Neural progenitor cell (in vitro differentiated cells): Measurements from ENCODE around the gene MRPS25. TPM values are rescaled to one million over a fixed set of nuclear protein-coding genes. Genes with fewer than 3 reads are reported as not detected.

Experiments
- DNase-seq: peaks from one replicate; pipeline ENCODE4 v3.0.0-alpha.2; 2016; ENCODE audit warnings: low spot score
- H2AFZ ChIP-seq: fragments of 200-600 bp; sonication (generic); replicated peaks from 2 replicates; pipeline ENCODE4 v1.6.1; 2016; ENCODE audit warnings: antibody characterized with exemption
- H3F3A ChIP-seq: fragments of 200-600 bp; sonication (generic); 2 replicates; pipeline ENCODE4 v1.6.1; 2016; ENCODE audit warnings: antibody characterized with exemption, low read depth
- H3K27ac ChIP-seq: fragments of 200-600 bp; sonication (generic); 2 replicates; pipeline ENCODE4 v1.5.1; 2016; ENCODE audit warnings: mild to moderate bottlenecking
- H3K27me3 ChIP-seq: fragments of 200-600 bp; sonication (generic); 2 replicates; pipeline ENCODE4 v1.6.1; 2016; ENCODE audit warnings: mild to moderate bottlenecking, moderate library complexity
- H3K36me3 ChIP-seq: fragments of 200-600 bp; sonication (generic); 2 replicates; pipeline ENCODE4 v1.5.1; 2016
- H3K4me1 ChIP-seq: fragments of 200-600 bp; sonication (generic); 2 replicates; pipeline ENCODE4 v1.6.1; 2016; ENCODE audit warnings: mixed run types
- H3K4me2 ChIP-seq: fragments of 200-600 bp; sonication (generic); 2 replicates; pipeline ENCODE4 v1.6.1; 2016
- H3K4me3 ChIP-seq: fragments of 200-600 bp; sonication (generic); 2 replicates; pipeline ENCODE4 v1.5.1; 2016
- H3K79me2 ChIP-seq: fragments of 200-600 bp; sonication (generic); 2 replicates; pipeline ENCODE4 v1.6.1; 2016; ENCODE audit warnings: low read depth
- H3K9ac ChIP-seq: fragments of 200-600 bp; sonication (generic); 2 replicates; pipeline ENCODE4 v1.6.1; 2016
- H3K9me3 ChIP-seq: fragments of 200-600 bp; sonication (generic); 2 replicates; pipeline ENCODE4 v1.5.1; 2016; ENCODE audit warnings: low read depth
- H4K20me1 ChIP-seq: fragments of 200-600 bp; sonication (generic); 2 replicates; pipeline ENCODE4 v1.6.1; 2016; ENCODE audit warnings: low read depth
- H3K27ac Mint-ChIP-seq: 3 replicates; pipeline ENCODE4 v1.8.0; 2021; ENCODE audit warnings: mixed read lengths
- H3K27me3 Mint-ChIP-seq: 2 replicates; pipeline ENCODE4 v1.8.0; 2022; ENCODE audit warnings: low read depth, mild to moderate bottlenecking, inconsistent platforms, moderate library complexity, mixed read lengths; ENCODE audit not compliant: insufficient read depth
- H3K36me3 Mint-ChIP-seq: 3 replicates; pipeline ENCODE4 v1.8.0; 2021; ENCODE audit warnings: mixed read lengths
- H3K4me1 Mint-ChIP-seq: 3 replicates; pipeline ENCODE4 v1.8.0; 2021; ENCODE audit warnings: mixed read lengths
- H3K4me3 Mint-ChIP-seq: 3 replicates; pipeline ENCODE4 v1.8.0; 2021; ENCODE audit warnings: mild to moderate bottlenecking, moderate library complexity, mixed read lengths
- H3K9me3 Mint-ChIP-seq: 3 replicates; pipeline ENCODE4 v1.8.0; 2020; ENCODE audit warnings: mixed read lengths
- EZH2 ChIP-seq: fragments of 200-600 bp; sonication (generic); IDR thresholded peaks from 2 replicates; pipeline ENCODE4 v1.6.1; 2017; ENCODE audit warnings: antibody characterized with exemption, mild to moderate bottlenecking, moderate library complexity
- EZH2phosphoT487 ChIP-seq: fragments of 200-600 bp; sonication (generic); IDR thresholded peaks from 2 replicates; pipeline ENCODE4 v1.6.1; 2017; ENCODE audit warnings: antibody characterized with exemption
- total RNA-seq: library from RNA; depleted of rRNA; stranded (reverse); fragments of >200 nt; gene quantifications from 2 replicates; pipeline ENCODE4 v1.2.3, GENCODE V29; 2015; ENCODE audit warnings: low replicate concordance
- TF ChIP-seq, protein P1 (sequence below): fragments of 200-600 bp; sonication (generic); IDR thresholded peaks from 2 replicates; pipeline ENCODE4 v1.5.1; 2017; ENCODE audit warnings: antibody characterized with exemption, mild to moderate bottlenecking

Gene MRPS25
- total RNA-seq, 1 donor from 2014 or later: 28.9 TPM

DNA sequence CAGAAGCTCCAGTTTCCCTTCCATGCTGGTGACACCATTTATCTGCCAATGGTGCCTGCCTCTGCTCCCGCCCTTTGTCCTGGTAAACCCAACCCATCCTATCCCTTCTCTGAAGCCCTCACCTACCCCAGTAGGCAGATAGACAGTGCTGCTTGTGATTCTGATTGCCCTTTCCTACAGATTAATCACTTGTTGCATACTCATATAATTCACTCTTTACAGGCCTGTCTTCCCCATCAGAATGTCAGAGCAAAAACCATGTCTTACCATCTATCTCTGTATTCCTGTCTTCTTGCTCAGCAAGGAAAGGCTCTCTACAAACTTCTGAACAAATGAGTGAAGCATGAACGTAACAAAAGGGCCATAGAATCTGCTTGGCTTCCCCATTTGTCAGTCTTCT, 47.9 kb downstream of the MRPS25 start:
- no peak for DNase-seq
- Histone ChIP-seq H3K9ac (no peak overlapping the region), H3K4me2 (no peak overlapping the region), H3K27ac (no peak overlapping the region), H3K9me3 (no peaks in the 10 kb centered on the region), H3K27me3 (no peaks in the 10 kb centered on the region), H3K36me3 (no peaks in the 10 kb centered on the region), H3K79me2 (no peaks in the 10 kb centered on the region), H3K4me1 (no peaks in the 10 kb centered on the region), H2AFZ (no peak overlapping the region), H3F3A (no peaks in the 10 kb centered on the region), H3K4me3 (no peak overlapping the region), H4K20me1 (no peaks in the 10 kb centered on the region)
- H3K27ac Mint-ChIP-seq: no peak overlapping the region
- no peaks in the 10 kb centered on the region for H3K27me3 Mint-ChIP-seq
- peaks cover 46% of the 10 kb centered on the region for H3K36me3 Mint-ChIP-seq
- peaks cover 11% of the 10 kb centered on the region for H3K4me1 Mint-ChIP-seq
- no peak overlapping the region for H3K4me3 Mint-ChIP-seq
- H3K9me3 Mint-ChIP-seq: no peaks in the 10 kb centered on the region
- no peak for TF ChIP-seq EZH2phosphoT487
- TF ChIP-seq, protein P1, sequence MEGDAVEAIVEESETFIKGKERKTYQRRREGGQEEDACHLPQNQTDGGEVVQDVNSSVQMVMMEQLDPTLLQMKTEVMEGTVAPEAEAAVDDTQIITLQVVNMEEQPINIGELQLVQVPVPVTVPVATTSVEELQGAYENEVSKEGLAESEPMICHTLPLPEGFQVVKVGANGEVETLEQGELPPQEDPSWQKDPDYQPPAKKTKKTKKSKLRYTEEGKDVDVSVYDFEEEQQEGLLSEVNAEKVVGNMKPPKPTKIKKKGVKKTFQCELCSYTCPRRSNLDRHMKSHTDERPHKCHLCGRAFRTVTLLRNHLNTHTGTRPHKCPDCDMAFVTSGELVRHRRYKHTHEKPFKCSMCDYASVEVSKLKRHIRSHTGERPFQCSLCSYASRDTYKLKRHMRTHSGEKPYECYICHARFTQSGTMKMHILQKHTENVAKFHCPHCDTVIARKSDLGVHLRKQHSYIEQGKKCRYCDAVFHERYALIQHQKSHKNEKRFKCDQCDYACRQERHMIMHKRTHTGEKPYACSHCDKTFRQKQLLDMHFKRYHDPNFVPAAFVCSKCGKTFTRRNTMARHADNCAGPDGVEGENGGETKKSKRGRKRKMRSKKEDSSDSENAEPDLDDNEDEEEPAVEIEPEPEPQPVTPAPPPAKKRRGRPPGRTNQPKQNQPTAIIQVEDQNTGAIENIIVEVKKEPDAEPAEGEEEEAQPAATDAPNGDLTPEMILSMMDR: no peak
- no peak for TF ChIP-seq EZH2

DNA sequence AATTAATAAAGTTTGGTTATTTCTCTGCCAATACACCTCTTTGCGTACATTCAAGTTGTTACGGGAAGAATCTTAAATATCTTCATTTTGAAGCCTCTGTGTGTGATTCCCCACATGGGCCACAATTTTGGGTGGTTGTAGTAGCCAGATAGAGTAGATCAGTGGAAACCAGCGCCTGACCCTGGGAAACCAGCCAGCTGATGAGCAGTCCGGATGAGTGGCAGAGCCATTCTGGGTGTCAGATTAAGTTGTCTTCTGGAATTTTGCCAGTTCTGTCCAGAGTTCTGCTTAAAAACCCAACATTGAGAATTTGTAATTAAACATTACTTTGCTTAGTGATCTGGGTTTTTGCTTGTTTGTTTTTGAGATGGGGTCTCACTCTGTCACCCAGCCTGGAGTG, 49.7 kb downstream of the MRPS25 start:
- Mint-ChIP-seq H3K4me1 (peaks cover 11% of the 10 kb centered on the region), H3K27ac (no peak overlapping the region), H3K27me3 (no peaks in the 10 kb centered on the region), H3K36me3 (peaks cover 51% of the 10 kb centered on the region), H3K9me3 (no peaks in the 10 kb centered on the region), H3K4me3 (no peak overlapping the region)
- no peak for DNase-seq
- Histone ChIP-seq H3K36me3 (no peaks in the 10 kb centered on the region), H2AFZ (no peak overlapping the region), H3K4me3 (no peak overlapping the region), H3K4me2 (no peak overlapping the region), H3K27me3 (no peaks in the 10 kb centered on the region), H4K20me1 (peaks cover 3% of the 10 kb centered on the region), H3K27ac (no peak overlapping the region), H3K4me1 (no peaks in the 10 kb centered on the region), H3K79me2 (no peaks in the 10 kb centered on the region), H3K9ac (no peak overlapping the region), H3F3A (no peaks in the 10 kb centered on the region), H3K9me3 (no peaks in the 10 kb centered on the region)
- TF ChIP-seq EZH2phosphoT487: no peak
- TF ChIP-seq, protein P1: no peak
- TF ChIP-seq EZH2: no peak

DNA sequence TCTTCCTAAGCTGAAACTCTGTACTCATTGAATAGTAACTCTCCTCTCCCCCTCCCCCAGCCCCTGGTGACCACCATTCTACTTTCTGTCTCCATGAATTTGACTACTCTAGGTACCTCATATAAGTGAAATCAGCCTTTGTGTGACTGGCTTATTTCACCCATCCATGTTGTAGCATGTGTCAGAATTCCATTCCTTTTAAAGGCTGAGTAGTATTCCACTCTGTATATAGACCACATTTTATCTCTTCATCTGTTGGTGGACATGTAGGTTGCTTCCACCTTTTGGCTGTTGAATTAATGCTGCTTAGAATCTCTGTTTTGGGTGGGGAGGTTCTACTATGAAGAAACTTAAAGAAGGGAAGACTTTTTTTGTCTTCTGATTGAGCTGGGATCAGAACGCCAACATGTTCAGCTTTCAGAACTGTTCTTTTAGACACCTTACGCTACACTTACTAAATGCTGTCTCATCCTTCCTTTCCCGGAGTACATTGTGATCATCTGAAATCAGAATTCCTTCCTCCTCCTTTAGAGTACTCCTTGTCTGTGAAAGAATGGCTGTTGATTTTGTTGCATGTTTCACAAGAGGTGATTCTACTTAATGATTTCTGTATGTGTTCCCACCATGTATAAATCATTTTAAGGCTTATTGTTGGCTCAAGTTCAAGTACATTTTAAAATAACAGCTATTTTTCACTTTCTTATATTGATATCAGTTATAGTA, 50.3 kb downstream of the MRPS25 start:
- DNase-seq: no peak
- H3K4me2 ChIP-seq: no peak overlapping the region
- H3K4me3 Mint-ChIP-seq: no peak overlapping the region
- no peaks in the 10 kb centered on the region for H3K9me3 ChIP-seq
- no peaks in the 10 kb centered on the region for H3K79me2 ChIP-seq
- no peaks in the 10 kb centered on the region for H3K36me3 ChIP-seq
- H3K27ac ChIP-seq: no peak overlapping the region
- H3K4me1 ChIP-seq: no peaks in the 10 kb centered on the region
- H3F3A ChIP-seq: no peaks in the 10 kb centered on the region
- H3K9ac ChIP-seq: no peak overlapping the region
- no peaks in the 10 kb centered on the region for H3K27me3 Mint-ChIP-seq
- no peak for TF ChIP-seq EZH2phosphoT487
- TF ChIP-seq, protein P1: no peak
- no peak for TF ChIP-seq EZH2
- peaks cover 3% of the 10 kb centered on the region for H4K20me1 ChIP-seq
- no peak overlapping the region for H2AFZ ChIP-seq
- H3K4me3 ChIP-seq: no peak overlapping the region
- no peak overlapping the region for H3K27ac Mint-ChIP-seq
- H3K4me1 Mint-ChIP-seq: peaks cover 11% of the 10 kb centered on the region
- H3K36me3 Mint-ChIP-seq: peaks cover 51% of the 10 kb centered on the region
- H3K9me3 Mint-ChIP-seq: no peaks in the 10 kb centered on the region
- H3K27me3 ChIP-seq: no peaks in the 10 kb centered on the region
